Activated naive CD8-positive, alpha-beta T cell treated with anti-CD3 and anti-CD28 coated beads for 36 hours (primary cell): ENCODE measurements around the gene JADE2. TPM values are rescaled to one million over a fixed set of nuclear protein-coding genes. Genes with fewer than 3 reads are reported as not detected.
"Not testable (repeated sequence)": the region's sequence is repeated elsewhere in the genome, so short reads cannot be mapped to it uniquely, and the experiment has no call there.

Experiments
- DNase-seq: peaks from one replicate; pipeline ENCODE4 v3.0.0; 2021
- H3K27ac Mint-ChIP-seq: one replicate; pipeline ENCODE4 v1.8.0; 2022; ENCODE audit warnings: mild to moderate bottlenecking, moderate library complexity, mixed read lengths
- H3K27me3 Mint-ChIP-seq: one replicate; pipeline ENCODE4 v1.8.0; 2022; ENCODE audit warnings: mild to moderate bottlenecking, mixed read lengths
- H3K36me3 Mint-ChIP-seq: one replicate; pipeline ENCODE4 v1.8.0; 2021; ENCODE audit warnings: mild to moderate bottlenecking, mixed read lengths
- H3K4me1 Mint-ChIP-seq: one replicate; pipeline ENCODE4 v1.8.0; 2021; ENCODE audit warnings: mixed read lengths
- H3K4me3 Mint-ChIP-seq: one replicate; pipeline ENCODE4 v1.8.0; 2022; ENCODE audit warnings: mild to moderate bottlenecking, moderate library complexity, mixed read lengths
- H3K9me3 Mint-ChIP-seq: one replicate; pipeline ENCODE4 v1.8.0; 2022; ENCODE audit warnings: mixed read lengths
- total RNA-seq, 2 experiments: library from RNA; stranded (reverse); gene quantifications; one replicate each; pipeline ENCODE4 v1.2.3, GENCODE V29; 2021

Gene JADE2
- total RNA-seq, 2 experiments from 2014 or later: 80.2 to 80.3 TPM

DNA sequence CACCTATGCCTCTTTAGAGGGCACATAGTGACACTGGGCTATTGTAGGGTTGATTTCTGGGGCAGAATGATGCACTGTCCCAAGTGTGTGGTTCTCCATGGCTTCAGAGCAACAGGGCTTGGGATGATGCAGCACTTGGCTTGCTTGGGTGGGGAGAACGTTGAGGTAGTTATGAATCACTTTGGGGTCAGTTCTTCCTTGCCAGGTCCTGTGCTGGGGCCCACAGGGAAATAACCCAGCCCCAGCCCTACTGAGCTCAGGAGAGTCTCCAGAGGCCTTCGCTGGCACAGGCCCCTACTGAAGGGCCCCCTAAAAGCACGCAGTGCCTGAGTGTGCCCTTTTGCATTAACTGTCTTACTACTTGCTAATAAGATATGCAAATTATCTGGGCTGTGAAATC, 24.2 kb downstream of the JADE2 start:
- no peaks in the 10 kb centered on the region for H3K27me3 Mint-ChIP-seq
- peaks cover 61% of the 10 kb centered on the region for H3K4me1 Mint-ChIP-seq
- H3K4me3 Mint-ChIP-seq: no peak overlapping the region

DNA sequence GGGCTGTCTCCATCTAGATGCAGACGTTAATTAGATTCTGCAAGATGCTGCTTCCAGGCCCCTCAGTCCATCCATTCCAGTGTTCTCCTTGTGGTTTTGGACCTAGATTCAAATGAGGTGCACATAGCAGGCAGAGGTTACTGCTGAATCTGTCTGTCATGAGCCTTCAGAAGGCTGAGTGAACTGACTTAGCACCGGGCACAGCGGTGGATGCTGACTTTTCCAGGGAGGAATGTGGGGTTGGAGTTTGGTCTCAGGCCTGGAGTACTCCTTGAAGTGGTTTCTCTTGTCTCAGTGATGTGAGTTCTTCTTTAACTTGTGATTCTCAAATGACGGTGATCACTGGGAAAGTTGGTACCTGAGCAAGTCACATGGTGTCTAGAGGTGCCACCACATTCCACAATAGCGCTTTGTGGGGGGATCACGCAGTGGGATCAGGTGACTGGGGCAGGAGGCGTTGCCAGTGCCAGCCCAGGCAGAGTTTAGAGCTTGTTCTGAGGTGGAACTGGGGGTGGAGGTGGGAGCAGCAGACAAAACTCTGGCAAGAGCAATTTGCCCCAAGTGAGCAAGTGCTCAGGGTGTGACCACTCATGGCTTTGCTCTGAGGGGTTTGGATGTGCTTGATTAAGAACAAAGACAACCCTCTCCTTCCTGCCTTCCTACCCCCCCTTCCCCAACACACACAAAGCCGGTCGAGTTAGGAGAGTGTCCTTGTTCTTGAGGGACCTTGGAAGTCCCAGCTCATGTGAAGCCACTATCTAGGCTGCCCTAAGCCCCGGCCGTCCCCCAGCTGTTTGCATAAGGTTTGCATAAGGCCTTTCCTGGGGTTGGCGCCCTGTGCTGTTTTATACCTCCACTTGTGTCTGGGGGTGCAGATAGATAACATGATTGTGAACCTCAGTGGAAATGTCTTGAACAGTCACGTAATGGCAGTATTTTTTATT, 25.1 kb downstream of the JADE2 start:
- no peak for DNase-seq
- Mint-ChIP-seq H3K4me1 (peaks cover 59% of the 10 kb centered on the region), H3K4me3 (no peak overlapping the region), H3K9me3 (no peaks in the 10 kb centered on the region), H3K27ac (peak overlapping the region; percentile 65), H3K36me3 (peaks cover 41% of the 10 kb centered on the region), H3K27me3 (no peaks in the 10 kb centered on the region)

More for the DNA sequence above, 24.2 kb downstream of the JADE2 start:
- Mint-ChIP-seq H3K9me3 (no peaks in the 10 kb centered on the region), H3K36me3 (peaks cover 49% of the 10 kb centered on the region), H3K27ac (peak overlapping the region; percentile 75)
- DNase-seq: no peak

DNA sequence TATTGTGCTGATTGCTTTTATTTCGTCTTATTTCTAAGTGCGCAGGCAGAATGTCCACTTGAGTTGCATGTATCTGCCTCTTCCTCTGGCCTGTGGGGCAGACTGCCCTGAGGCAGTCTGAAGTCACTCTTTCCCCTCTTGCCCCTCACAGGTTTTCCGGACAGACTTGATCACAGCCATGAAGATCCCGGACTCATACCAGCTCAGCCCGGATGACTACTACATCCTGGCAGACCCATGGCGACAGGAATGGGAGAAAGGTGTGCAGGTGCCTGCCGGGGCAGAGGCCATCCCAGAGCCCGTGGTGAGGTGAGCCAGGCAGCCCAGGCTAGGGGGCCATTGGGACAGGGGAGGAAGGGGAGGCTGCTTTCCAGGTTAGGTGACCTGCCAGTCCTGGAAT, 26.4 kb downstream of the JADE2 start:
- H3K27me3 Mint-ChIP-seq: no peaks in the 10 kb centered on the region
- H3K27ac Mint-ChIP-seq: peak overlapping the region; percentile 66
- peaks cover 43% of the 10 kb centered on the region for H3K36me3 Mint-ChIP-seq
- no peak overlapping the region for H3K4me3 Mint-ChIP-seq
- no peaks in the 10 kb centered on the region for H3K9me3 Mint-ChIP-seq
- no peak for DNase-seq
- peaks cover 62% of the 10 kb centered on the region for H3K4me1 Mint-ChIP-seq

DNA sequence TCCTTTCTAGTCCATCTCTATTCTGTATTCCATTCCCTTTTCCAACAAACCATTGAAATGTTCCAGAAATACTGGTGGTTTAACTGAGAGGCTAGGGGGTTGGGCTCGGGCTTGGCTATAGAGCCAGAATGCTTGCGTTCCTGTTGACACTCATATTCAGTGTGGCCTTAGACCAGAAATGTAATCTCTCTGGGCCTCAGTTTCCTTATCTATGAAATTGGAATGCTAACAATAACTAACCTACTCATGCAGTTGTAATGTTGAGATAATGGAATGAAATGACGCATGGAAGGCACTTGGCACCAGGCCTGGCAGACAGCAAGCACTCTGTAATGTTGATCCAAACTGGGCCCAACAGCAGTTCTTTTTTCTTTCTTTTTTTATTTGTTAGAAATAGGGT, 26.8 kb downstream of the JADE2 start:
- Mint-ChIP-seq H3K4me3 (no peak overlapping the region), H3K36me3 (peaks cover 42% of the 10 kb centered on the region), H3K27ac (no peak overlapping the region), H3K27me3 (no peaks in the 10 kb centered on the region), H3K9me3 (no peaks in the 10 kb centered on the region), H3K4me1 (peaks cover 60% of the 10 kb centered on the region)
- no peak for DNase-seq

DNA sequence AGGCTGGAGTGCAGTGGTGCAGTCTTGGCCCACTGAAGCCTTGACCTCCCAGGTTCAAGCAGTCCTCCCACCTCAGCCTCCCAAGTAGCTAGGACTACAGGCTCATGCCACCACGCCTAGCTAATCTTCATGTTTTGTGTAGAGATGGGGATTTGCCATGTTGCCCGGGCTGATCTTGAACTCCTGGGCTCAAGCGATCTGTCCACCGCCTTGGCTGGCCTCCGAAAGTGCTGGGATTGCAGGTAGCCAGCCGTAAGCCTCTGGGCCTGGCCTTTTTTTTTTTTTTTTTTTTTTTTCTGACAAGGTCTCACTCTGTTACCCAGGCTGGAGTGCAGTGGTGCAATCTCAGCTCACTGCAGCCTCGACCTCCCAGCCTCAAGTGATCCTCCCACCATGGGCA, 27.2 kb downstream of the JADE2 start:
- not testable (repeated sequence) for H3K9me3 Mint-ChIP-seq, H3K27me3 Mint-ChIP-seq, DNase-seq, H3K4me3 Mint-ChIP-seq
- Mint-ChIP-seq H3K36me3 (peaks cover 42% of the 10 kb centered on the region), H3K4me1 (peaks cover 59% of the 10 kb centered on the region), H3K27ac (peak overlapping the region; percentile 60)

DNA sequence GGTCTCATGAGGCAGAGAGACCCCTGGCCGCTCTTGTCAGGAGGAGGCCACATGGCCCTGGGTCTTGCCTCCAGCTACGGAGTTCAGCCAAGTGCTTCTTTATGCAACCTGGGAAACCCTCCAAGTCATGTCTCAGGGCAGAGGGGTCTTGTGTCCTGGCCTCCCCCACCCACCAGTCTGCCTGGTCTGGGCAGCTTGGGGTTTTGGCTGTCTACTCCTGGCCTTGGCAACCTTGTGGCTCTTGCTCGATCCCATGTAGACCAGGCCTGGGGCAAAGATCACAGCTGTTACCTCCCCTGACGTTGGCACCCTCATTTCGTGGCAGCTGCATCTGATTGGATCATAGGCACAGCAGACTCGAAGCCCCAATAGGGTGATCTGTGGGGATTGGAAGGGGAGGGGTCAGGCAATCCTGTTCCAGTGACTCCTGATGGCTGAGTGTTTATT, 28.4 kb downstream of the JADE2 start:
- H3K4me1 Mint-ChIP-seq: peaks cover 53% of the 10 kb centered on the region
- DNase-seq: no peak

DNA sequence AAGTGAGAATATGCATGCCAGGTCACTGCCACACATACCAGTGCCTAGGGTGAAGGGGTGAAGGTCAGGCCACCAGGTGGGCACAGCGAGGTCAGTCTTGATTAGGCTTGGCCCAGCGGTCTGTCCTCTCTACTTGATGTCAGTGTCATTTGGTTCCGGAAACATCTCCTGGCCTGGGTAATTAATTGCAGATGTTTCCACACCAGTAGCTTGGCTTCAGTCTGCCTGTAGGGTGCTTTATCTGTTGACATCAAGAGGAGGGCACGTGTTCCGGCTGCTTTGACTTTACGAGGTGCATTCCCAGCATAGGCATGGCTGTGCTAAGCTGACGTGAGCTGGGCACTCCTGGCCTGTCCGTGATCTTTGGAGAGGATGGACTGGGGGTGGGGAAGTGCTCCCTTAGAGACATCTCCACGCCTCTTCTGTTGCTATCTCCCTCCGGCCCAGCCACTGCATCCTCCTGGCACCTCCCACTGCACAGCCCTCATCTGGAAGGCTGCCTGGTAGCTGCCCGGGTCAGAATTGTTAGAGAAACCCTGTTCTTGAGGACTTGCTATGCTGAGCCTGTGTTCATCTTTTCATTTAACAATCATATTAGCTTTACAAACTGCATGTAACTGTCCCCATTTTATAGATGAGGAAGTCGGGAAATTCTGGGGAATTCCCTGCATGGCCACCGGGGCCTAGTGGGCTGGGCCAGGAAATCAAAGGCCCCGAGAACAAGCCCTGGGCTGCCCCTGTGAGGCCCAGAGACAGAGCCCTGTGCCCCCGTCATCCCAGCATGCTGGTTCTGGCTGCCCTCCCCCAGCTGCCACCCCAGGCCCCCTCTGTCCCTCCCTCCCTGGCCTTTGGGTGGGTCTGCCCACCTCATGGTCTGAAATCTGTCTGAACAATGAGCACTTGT, 29.1 kb downstream of the JADE2 start:
- Mint-ChIP-seq H3K27ac (peak overlapping the region; percentile 97), H3K27me3 (no peaks in the 10 kb centered on the region), H3K36me3 (peaks cover 40% of the 10 kb centered on the region), H3K4me3 (peak overlapping the region; percentile 69), H3K9me3 (no peaks in the 10 kb centered on the region), H3K4me1 (peaks cover 48% of the 10 kb centered on the region)
- peak; percentile 66 for DNase-seq

More for the DNA sequence above, 28.4 kb downstream of the JADE2 start:
- H3K27me3 Mint-ChIP-seq: no peaks in the 10 kb centered on the region
- H3K36me3 Mint-ChIP-seq: peaks cover 41% of the 10 kb centered on the region
- no peaks in the 10 kb centered on the region for H3K9me3 Mint-ChIP-seq
- H3K4me3 Mint-ChIP-seq: no peak overlapping the region
- H3K27ac Mint-ChIP-seq: peak overlapping the region; percentile 97

DNA sequence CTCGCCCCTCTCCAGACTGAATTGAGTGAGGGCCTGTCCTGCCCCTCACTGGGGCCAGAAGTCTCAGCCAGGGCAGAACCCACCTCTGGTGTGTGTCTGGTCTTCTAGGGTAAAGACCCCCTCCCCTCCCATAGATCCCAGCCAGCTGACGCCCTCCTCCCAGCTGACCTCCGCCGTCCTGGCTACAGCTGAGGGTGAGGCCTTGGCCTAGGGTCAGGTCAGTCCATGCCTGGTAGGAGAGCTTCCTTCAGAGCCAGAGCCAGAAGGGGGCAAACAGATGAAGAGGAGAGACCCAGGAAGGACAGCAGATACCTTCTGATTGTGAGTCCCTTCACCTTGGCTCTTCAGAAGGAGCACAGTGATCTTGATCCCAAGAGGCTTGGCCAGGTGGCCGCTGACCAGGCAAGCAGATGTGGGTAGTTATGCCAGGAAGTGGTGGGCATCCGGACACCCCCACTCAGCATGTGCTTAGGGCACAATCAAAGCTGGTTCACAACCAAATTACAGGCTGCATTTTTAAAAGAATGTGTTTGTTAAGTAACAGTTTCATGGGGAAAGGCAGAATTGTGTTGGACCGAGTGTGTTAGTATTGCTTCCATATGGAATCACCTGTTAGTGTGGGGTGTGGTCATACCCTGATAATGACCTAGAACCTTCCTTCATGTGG, 29.9 kb downstream of the JADE2 start:
- DNase-seq: no peak
- H3K9me3 Mint-ChIP-seq: no peaks in the 10 kb centered on the region
- no peaks in the 10 kb centered on the region for H3K27me3 Mint-ChIP-seq
- H3K4me3 Mint-ChIP-seq: peak overlapping the region; percentile 69
- H3K4me1 Mint-ChIP-seq: peaks cover 42% of the 10 kb centered on the region
- H3K27ac Mint-ChIP-seq: peak overlapping the region; percentile 97
- H3K36me3 Mint-ChIP-seq: peaks cover 38% of the 10 kb centered on the region

DNA sequence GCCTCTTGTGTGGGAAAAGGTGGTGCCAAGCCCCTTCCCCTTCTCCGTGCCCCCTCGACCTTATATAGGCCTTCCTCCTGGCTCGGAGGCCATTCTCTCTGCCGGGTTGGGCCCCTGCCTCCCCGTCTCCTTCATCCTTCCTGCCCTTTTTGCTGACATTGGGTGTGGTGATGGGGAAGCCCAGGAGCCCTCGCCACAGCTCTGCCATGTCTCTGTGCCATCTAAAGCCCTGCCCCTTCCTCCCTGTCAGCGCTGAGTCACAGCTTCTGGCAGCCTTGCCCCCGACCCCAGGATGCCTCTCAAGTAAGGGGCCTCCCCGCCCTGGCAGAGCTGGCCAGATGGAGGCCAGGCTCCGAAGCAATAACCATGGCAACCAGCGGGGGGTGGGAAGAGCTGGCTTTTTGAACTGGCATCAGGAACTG, 30.4 kb downstream of the JADE2 start:
- Mint-ChIP-seq H3K4me3 (peak overlapping the region; percentile 69), H3K9me3 (no peaks in the 10 kb centered on the region), H3K36me3 (peaks cover 34% of the 10 kb centered on the region), H3K27ac (peak overlapping the region; percentile 97), H3K27me3 (no peaks in the 10 kb centered on the region), H3K4me1 (peaks cover 37% of the 10 kb centered on the region)
- peak; percentile 87 for DNase-seq

DNA sequence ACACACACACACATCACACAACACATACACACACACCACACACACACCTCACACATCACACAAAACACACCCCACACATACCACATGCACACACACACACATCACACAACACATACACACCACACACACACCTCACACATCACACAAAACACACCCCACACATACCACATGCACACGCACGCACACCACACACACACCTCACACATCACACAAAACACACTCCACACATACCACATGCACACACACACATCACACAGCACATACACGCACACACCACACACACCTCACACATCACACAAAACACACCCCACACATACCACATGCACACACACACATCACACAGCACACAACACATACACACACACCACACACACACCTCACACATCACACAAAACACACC, 31.1 kb downstream of the JADE2 start:
- DNase-seq, H3K9me3 Mint-ChIP-seq, H3K27me3 Mint-ChIP-seq: not testable (repeated sequence)
- Mint-ChIP-seq H3K4me3 (peak overlapping the region; percentile 27), H3K4me1 (peaks cover 35% of the 10 kb centered on the region), H3K36me3 (peaks cover 37% of the 10 kb centered on the region), H3K27ac (peak overlapping the region; percentile 79)

DNA sequence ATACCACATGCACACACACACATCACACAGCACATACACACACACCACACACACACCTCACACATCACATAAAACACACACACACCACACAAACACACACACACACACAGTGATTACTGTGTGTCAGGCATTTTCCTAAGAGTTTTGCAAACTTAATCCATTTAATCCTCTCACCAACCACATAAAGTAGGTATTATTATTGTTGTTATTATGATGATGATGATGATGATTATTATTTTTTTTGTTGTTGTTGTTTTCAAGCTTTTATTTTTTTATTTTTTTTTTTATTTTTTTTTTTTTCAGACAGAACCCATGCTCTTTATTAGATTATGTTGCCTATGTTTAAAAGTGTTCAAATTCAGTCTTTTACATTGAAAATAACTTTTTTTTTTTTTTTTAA, 31.5 kb downstream of the JADE2 start:
- H3K27me3 Mint-ChIP-seq: no peaks in the 10 kb centered on the region
- peaks cover 33% of the 10 kb centered on the region for H3K36me3 Mint-ChIP-seq
- H3K4me3 Mint-ChIP-seq: peak overlapping the region; percentile 27
- H3K27ac Mint-ChIP-seq: peak overlapping the region; percentile 79
- no peak for DNase-seq
- H3K9me3 Mint-ChIP-seq: no peaks in the 10 kb centered on the region
- H3K4me1 Mint-ChIP-seq: peaks cover 32% of the 10 kb centered on the region

DNA sequence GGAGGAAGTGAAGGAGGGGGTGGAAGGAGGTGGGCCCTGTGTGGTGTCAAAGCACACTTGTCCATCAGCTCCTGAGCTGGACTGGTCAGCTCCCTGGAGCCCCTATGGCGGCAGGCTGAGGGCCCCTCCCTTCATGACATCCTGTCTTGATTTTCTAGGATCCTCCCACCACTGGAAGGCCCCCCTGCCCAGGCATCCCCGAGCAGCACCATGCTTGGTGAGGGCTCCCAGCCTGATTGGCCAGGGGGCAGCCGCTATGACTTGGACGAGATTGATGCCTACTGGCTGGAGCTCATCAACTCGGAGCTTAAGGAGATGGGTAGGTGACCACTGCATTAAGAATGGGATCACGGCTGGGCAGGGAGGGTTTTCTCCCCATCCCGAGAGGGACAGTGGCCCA, 34.2 kb downstream of the JADE2 start:
- Mint-ChIP-seq H3K9me3 (no peaks in the 10 kb centered on the region), H3K4me3 (no peak overlapping the region), H3K27me3 (no peaks in the 10 kb centered on the region), H3K4me1 (peaks cover 23% of the 10 kb centered on the region), H3K27ac (peak overlapping the region; percentile 38), H3K36me3 (peaks cover 18% of the 10 kb centered on the region)
- no peak for DNase-seq

DNA sequence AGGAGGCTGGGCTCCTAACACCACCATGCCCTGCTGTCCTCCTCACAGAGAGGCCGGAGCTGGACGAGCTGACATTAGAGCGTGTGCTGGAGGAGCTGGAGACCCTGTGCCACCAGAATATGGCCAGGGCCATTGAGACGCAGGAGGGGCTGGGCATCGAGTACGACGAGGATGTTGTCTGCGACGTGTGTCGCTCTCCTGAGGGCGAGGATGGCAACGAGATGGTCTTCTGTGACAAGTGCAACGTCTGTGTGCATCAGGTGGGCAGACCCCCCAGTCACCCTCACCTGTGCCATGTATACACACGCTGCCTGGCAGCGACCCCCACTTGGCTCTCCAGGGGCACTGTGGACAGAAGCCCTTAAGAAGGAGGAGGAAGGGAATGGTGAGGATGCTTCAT, 35.2 kb downstream of the JADE2 start:
- Mint-ChIP-seq H3K27me3 (no peaks in the 10 kb centered on the region), H3K4me3 (no peak overlapping the region), H3K9me3 (no peaks in the 10 kb centered on the region), H3K27ac (no peak overlapping the region), H3K36me3 (peaks cover 18% of the 10 kb centered on the region), H3K4me1 (peaks cover 15% of the 10 kb centered on the region)
- DNase-seq: no peak

DNA sequence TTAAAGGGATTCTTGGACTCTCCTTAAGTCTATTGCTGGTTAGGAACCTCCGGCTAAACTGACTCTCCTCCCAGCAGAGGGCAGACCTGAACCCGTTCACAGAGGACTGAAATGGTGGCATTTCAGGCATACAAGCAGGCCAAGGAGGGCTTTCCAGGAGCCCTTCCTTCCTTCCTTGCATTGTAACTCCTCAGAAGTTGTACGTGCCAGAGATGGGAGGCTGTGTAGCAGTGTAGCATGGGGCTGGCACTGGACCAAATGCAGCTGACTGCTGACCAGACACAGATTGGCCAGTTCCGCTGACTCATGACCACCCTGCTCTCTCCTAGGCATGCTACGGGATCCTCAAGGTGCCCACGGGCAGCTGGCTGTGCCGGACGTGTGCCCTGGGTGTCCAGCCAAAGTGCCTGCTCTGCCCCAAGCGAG, 36.4 kb downstream of the JADE2 start:
- Mint-ChIP-seq H3K4me1 (peaks cover 5% of the 10 kb centered on the region), H3K27me3 (no peaks in the 10 kb centered on the region), H3K27ac (peak overlapping the region; percentile 25), H3K36me3 (peaks cover 10% of the 10 kb centered on the region), H3K9me3 (no peaks in the 10 kb centered on the region), H3K4me3 (no peak overlapping the region)
- DNase-seq: no peak
